Adrenal gland (tissue), 12 donors: ENCODE results near the gene RNF220. TPM values are rescaled to one million over a fixed set of nuclear protein-coding genes. Genes with fewer than 3 reads are reported as not detected.

Experiments
- DNase-seq, 7 donors: peaks; one replicate each; pipeline ENCODE4 v3.0.0-alpha.2; 2019 to 2020
- H3K27ac ChIP-seq, 5 donors: fragments of 200-600 bp; sonication (generic) in 4 of 5; 1 replicate in 3 of 5; 2 replicates in 2 of 5; pipeline versions ENCODE4 v1.5.1 to v1.8.0; 2016 to 2020; ENCODE audit warnings: mild to moderate bottlenecking in 1 of 5
- H3K27me3 ChIP-seq: fragments of 200-600 bp; 2 replicates; pipeline ENCODE4 v1.8.0; 2021
- H3K36me3 ChIP-seq, 2 donors: fragments of 200-600 bp; replicated peaks in 1 of 2; 1 replicate in 1 of 2; 2 replicates in 1 of 2; pipeline versions ENCODE4 v1.5.1 to v1.8.0; 2018 to 2022
- H3K4me1 ChIP-seq, 2 donors: fragments of 200-600 bp; replicated peaks in 1 of 2; 1 replicate in 1 of 2; 2 replicates in 1 of 2; pipeline versions ENCODE4 v1.5.1 to v1.8.0; 2018 to 2021
- H3K4me3 ChIP-seq, 4 donors: fragments of 200-600 bp; sonication (generic) in 3 of 4; one replicate each; pipeline ENCODE4 v1.5.1; 2016 to 2018
- H3K9me3 ChIP-seq, 3 donors: fragments of 200-600 bp; sonication (generic) in 1 of 3; replicated peaks in 1 of 3; 1 replicate in 2 of 3; 2 replicates in 1 of 3; pipeline versions ENCODE4 v1.5.1 to v1.8.0; 2016 to 2021
- POLR2A ChIP-seq, 2 donors: fragments of 450-650 bp; IDR thresholded peaks; one replicate each; pipeline ENCODE4 v1.6.1; 2017; ENCODE audit warnings: antibody characterized with exemption in 2 of 2, mild to moderate bottlenecking in 2 of 2, moderate library complexity in 1 of 2
- WGBS, 4 donors: extraction: QIAGEN DNeasy Blood & Tissue Kit in 2 of 4; methylation state at CpG; one replicate each; pipeline versions ENCODE4 v1.1.5 to v1.1.7; 2013 to 2017; 5-methylcytosine and 5-hydroxymethylcytosine counted together
- intact Hi-C, 2 donors: fragments of 100-400 bp; cut with DNase I; formaldehyde crosslinking; loops; one replicate each; pipeline versions ENCODE4 v1.14.1 to v1.15.0; 2022 to 2023
- polyA plus RNA-seq, 3 donors: library from polyadenylated mRNA; stranded (reverse); fragments of 200-250 nt in 2 of 3; fragments of 350-450 nt in 1 of 3; fragmentation: Illumina TruSeq in 1 of 3; extraction: RNeasy Lipid Tissue Mini Kit (QIAGEN cat#74804) in 1 of 3; gene quantifications; one replicate each; pipeline ENCODE4 v1.2.3, GENCODE V29; 2013 to 2014
- total RNA-seq, 9 donors: library from RNA; depleted of rRNA in 4 of 9; stranded (reverse); fragments of >200 nt in 4 of 9; fragments of 120-200 nt in 1 of 9; fragmentation: NEBNext Ultra II Directional in 1 of 9; extraction: Animal tissue kit (Norgen Biotek cat#: 25700) in 1 of 9; gene quantifications; one replicate each; pipeline versions ENCODE4 v1.1.0 to v1.2.4, GENCODE V29; 2013 to 2023
- TF ChIP-seq, protein P1 (sequence below), 6 experiments: fragments of 450-650 bp in 4 of 6; fragments of 200-600 bp in 2 of 6; sonication (generic) in 1 of 6; IDR thresholded peaks; 1 replicate in 5 of 6; 2 replicates in 1 of 6; pipeline versions ENCODE4 v1.5.1 to v1.8.0; 2016 to 2021; ENCODE audit warnings: antibody characterized with exemption in 6 of 6, mild to moderate bottlenecking in 2 of 6, moderate library complexity in 1 of 6
- donor health status: healthy with polysubstance abuse.
- donor health status: Bipolar disorder and iron deficiency.
- donor health status: DM: yes; HTN: yes; CAD: no.
- donor health status: DM: no; HTN: no; CAD: no.
- donor health status: DM: no; HTN: no; CAD: no.
- donor health status: DM: yes; HTN: yes; CAD: no.

RNF220 gene
- total and polyA plus RNA-seq, 12 donors, result 36.3 to 150 (median 66.5) TPM

DNA sequence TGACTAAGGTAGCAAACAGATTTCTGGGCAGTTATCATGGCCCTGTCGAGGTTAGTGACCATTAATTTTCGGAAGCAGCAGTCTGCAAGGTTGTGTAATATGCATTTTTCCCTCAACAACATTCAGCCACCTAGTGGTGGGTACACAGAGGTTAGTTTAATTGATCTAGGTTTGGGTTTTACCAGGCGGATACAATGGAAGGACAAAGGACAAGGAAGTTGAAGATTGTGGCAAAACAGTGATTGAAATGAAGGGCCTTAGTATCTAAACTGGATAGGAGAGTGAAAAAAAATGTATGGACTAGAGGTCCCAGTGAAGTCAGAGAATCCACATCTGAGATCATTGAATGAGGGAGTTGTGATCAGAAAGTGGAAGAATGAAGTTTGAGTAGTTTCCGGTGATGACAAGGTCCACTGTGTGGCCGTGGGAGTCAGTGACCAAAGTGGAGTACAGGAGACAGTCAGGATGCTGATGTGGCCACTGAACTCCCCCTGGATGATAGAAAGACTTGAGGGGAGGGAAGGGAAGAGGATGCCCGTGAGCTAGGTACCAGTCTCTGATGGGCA is 272.2 kb downstream of the RNF220 start:
- TF ChIP-seq POLR2A (IDR thresholded peaks at IDR 0.05), result peak in 1 of 2 donors; percentile 27
- TF ChIP-seq, protein P1, sequence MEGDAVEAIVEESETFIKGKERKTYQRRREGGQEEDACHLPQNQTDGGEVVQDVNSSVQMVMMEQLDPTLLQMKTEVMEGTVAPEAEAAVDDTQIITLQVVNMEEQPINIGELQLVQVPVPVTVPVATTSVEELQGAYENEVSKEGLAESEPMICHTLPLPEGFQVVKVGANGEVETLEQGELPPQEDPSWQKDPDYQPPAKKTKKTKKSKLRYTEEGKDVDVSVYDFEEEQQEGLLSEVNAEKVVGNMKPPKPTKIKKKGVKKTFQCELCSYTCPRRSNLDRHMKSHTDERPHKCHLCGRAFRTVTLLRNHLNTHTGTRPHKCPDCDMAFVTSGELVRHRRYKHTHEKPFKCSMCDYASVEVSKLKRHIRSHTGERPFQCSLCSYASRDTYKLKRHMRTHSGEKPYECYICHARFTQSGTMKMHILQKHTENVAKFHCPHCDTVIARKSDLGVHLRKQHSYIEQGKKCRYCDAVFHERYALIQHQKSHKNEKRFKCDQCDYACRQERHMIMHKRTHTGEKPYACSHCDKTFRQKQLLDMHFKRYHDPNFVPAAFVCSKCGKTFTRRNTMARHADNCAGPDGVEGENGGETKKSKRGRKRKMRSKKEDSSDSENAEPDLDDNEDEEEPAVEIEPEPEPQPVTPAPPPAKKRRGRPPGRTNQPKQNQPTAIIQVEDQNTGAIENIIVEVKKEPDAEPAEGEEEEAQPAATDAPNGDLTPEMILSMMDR (IDR thresholded peaks at IDR 0.05), result peak; percentile 58 to 86 (median 80)
- Histone ChIP-seq H3K27me3 (no peaks in the 10 kb centered on the region), H3K36me3 (no peaks in the 10 kb centered on the region), H3K9me3 (no peaks in the 10 kb centered on the region), H3K4me3 (no peak overlapping the region), H3K4me1 (peaks cover 31 to 57% of the 10 kb centered on the region in 2 donors), H3K27ac (peak overlapping the region in 4 of 5 donors; percentile 47 to 99 (median 86))
- intact Hi-C loops, result no loop called here
- peak in 6 of 7 donors; percentile 53 to 79 (median 69) for DNase-seq
- 53 to 65% (median 56%) methylated on average over 6 of the region's 6 CpGs for WGBS, 4 donors

DNA sequence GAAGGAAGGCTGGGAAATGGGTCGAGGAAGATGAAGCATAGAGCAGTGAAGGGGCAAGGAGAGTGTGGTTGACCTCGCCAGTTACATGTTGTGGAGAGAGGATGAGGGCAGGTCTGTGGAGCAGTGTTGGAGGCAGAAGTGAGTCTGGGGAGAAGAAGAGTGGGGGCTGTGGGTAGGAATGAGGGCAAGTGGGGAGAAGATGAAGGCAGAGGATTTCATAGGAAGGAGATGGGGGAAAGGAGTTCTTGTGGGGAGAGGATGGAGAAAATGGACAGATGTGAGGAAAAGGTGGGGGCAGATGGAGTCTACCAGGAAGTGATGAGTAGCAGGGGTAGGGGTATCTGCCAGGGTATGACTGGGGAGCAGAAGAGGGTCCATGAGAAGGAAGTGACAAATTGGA is 273.1 kb downstream of the RNF220 start:
- 86 to 95% (median 92%) methylated on average over 2 of the region's 2 CpGs for WGBS, 4 donors
- Histone ChIP-seq H3K4me3 (no peak overlapping the region), H3K9me3 (no peaks in the 10 kb centered on the region), H3K27me3 (no peaks in the 10 kb centered on the region), H3K36me3 (no peaks in the 10 kb centered on the region), H3K27ac (no peak overlapping the region), H3K4me1 (peaks cover 26 to 50% of the 10 kb centered on the region in 2 donors)
- intact Hi-C loops, result no loop called here
- TF ChIP-seq, protein P1 (IDR thresholded peaks at IDR 0.05), result no peak
- no peak for TF ChIP-seq POLR2A (IDR thresholded peaks at IDR 0.05)
- DNase-seq, result peak in 2 of 7 donors; percentile 10 to 15

DNA sequence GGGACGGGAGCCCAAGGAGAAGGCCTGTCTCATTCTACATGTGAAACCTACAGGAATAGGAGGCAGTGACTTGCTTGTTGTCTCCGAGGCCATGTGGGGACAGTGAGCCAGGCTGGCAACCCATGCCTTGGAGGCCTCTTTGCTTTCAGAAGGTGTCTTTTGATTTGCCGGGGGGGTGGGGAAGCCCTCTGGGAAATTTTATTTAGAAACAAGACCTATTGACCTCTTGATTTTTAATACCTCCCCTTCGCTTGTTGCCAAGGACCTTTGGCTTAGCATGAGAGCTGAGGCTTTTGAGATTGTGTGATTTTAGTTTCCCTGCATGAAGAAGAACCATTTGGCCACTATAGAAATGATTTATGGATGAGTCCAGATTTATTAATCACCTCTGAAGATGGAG is 273.6 kb downstream of the RNF220 start:
- H3K27ac ChIP-seq, result no peak overlapping the region
- peak in 2 of 7 donors; percentile 32 to 36 for DNase-seq
- H3K4me3 ChIP-seq, result no peak overlapping the region
- 53 to 86% (median 66%) methylated on average over 4 of the region's 4 CpGs for WGBS, 4 donors
- H3K27me3 ChIP-seq, result no peaks in the 10 kb centered on the region
- intact Hi-C loops, result no loop called here
- H3K9me3 ChIP-seq, result no peaks in the 10 kb centered on the region
- H3K36me3 ChIP-seq, result no peaks in the 10 kb centered on the region
- H3K4me1 ChIP-seq, result peaks cover 21 to 45% of the 10 kb centered on the region in 2 donors
- TF ChIP-seq POLR2A (IDR thresholded peaks at IDR 0.05), result no peak
- TF ChIP-seq, protein P1 (IDR thresholded peaks at IDR 0.05), result no peak

DNA sequence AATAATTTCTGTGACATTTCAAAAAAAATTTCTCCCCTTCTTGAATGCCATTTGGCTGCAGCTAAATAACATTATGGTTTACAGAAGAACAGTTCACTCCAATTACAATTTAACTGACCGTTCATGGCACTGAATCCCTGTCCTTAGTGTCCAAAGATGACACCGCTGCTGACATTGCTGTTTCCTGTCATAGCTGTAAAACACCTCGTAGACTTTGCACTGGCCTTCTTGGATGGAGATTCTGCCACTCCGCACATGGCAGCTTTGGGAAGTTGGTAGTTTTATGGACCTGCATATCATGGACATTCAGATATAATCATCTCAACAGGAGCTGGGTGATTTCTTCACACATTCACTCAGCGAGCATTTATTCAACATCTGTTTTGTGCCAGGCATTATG is 274.4 kb downstream of the RNF220 start:
- Histone ChIP-seq H3K4me3 (no peak overlapping the region), H3K9me3 (no peaks in the 10 kb centered on the region), H3K36me3 (no peaks in the 10 kb centered on the region), H3K4me1 (peaks cover 21 to 45% of the 10 kb centered on the region in 2 donors), H3K27ac (no peak overlapping the region), H3K27me3 (no peaks in the 10 kb centered on the region)
- intact Hi-C loops, result no loop called here
- WGBS, 4 donors, result 86 to 96% (median 93%) methylated on average over 4 to 5 of the region's 5 CpGs
- DNase-seq, result peak in 2 of 7 donors; percentile 3 to 6
- TF ChIP-seq, protein P1 (IDR thresholded peaks at IDR 0.05), result no peak
- no peak for TF ChIP-seq POLR2A (IDR thresholded peaks at IDR 0.05)
